ENCODE results near the gene RXRB.

The RXRB gene

GRCh38 chr6:33200219-33201146 lies at the start of gene RXRB, which contains the start of gene SLC39A7:
Gene RXRB, minus strand, starts transcription at chr6:33200665. Its CDS starts 189 bp downstream, at chr6:33200476.
Gene SLC39A7, plus strand, starts transcription at chr6:33200867. Its CDS starts 379 bp downstream, at chr6:33201246.
- H3K9me3 Mint-ChIP-seq, result no peaks in the 10 kb centered on the region
- peaks cover under 1% of the 10 kb centered on the region for H3K27me3 Mint-ChIP-seq (ENCODE audit: low read depth)
- TF ChIP-seq CTCF (IDR thresholded peaks at IDR 0.05; ENCODE audit: unreplicated experiment in 3 of 3), result no peak
- peak within 1 kb of the TSS; percentile 97 to 100 (median 99) for H3K27ac Mint-ChIP-seq
- peaks cover 67% of the 10 kb centered on the region for H3K4me1 Mint-ChIP-seq
- H3K4me3 Mint-ChIP-seq, result peak within 1 kb of the TSS; percentile 99 to 100 (median 100)
- H3K36me3 Mint-ChIP-seq (ENCODE audit: low read depth), result peaks cover 57% of the 10 kb centered on the region

GRCh38 chr6:33249732-33250630 lies 49.5 kb upstream of the RXRB start:
- Mint-ChIP-seq H3K27ac (peak overlapping the region in 2 of 3 experiments; percentile 78 to 92), H3K36me3 (ENCODE audit: low read depth) (peaks cover 25% of the 10 kb centered on the region), H3K9me3 (no peaks in the 10 kb centered on the region), H3K4me3 (peak overlapping the region; percentile 88 to 94 (median 91)), H3K4me1 (peaks cover 24% of the 10 kb centered on the region), H3K27me3 (ENCODE audit: low read depth) (peaks cover 12% of the 10 kb centered on the region)
- no peak for TF ChIP-seq CTCF (IDR thresholded peaks at IDR 0.05; ENCODE audit: unreplicated experiment in 3 of 3)

- peaks cover 25% of the 10 kb centered on the region for H3K36me3 Mint-ChIP-seq (ENCODE audit: low read depth)
- peaks cover 24% of the 10 kb centered on the region for H3K4me1 Mint-ChIP-seq
- no peaks in the 10 kb centered on the region for H3K9me3 Mint-ChIP-seq
- no peak for TF ChIP-seq CTCF (IDR thresholded peaks at IDR 0.05; ENCODE audit: unreplicated experiment in 3 of 3)
- H3K27ac Mint-ChIP-seq, result peak overlapping the region in 2 of 3 experiments; percentile 78 to 92
- H3K4me3 Mint-ChIP-seq, result peak overlapping the region; percentile 88 to 94 (median 91)
- H3K27me3 Mint-ChIP-seq (ENCODE audit: low read depth), result peaks cover 12% of the 10 kb centered on the region
Observed at GRCh38 chr6:33248932-33249731, 48.7 kb upstream of the RXRB start.

- peak in 1 of 3 experiments; percentile 13 for TF ChIP-seq CTCF (IDR thresholded peaks at IDR 0.05; ENCODE audit: unreplicated experiment in 3 of 3)
- peaks cover 17% of the 10 kb centered on the region for H3K27me3 Mint-ChIP-seq (ENCODE audit: low read depth)
- H3K27ac Mint-ChIP-seq, result peak overlapping the region in 2 of 3 experiments; percentile 78 to 92
- no peaks in the 10 kb centered on the region for H3K9me3 Mint-ChIP-seq
- peak overlapping the region; percentile 88 to 94 (median 91) for H3K4me3 Mint-ChIP-seq
- H3K36me3 Mint-ChIP-seq (ENCODE audit: low read depth), result peaks cover 25% of the 10 kb centered on the region
- peaks cover 24% of the 10 kb centered on the region for H3K4me1 Mint-ChIP-seq
Observed at GRCh38 chr6:33248643-33248931, 48.1 kb upstream of the RXRB start.

- H3K27ac Mint-ChIP-seq, result peak overlapping the region in 2 of 3 experiments; percentile 78 to 92
- H3K4me3 Mint-ChIP-seq, result peak overlapping the region; percentile 88 to 94 (median 91)
- H3K4me1 Mint-ChIP-seq, result peaks cover 24% of the 10 kb centered on the region
- peaks cover 25% of the 10 kb centered on the region for H3K36me3 Mint-ChIP-seq (ENCODE audit: low read depth)
- no peaks in the 10 kb centered on the region for H3K9me3 Mint-ChIP-seq
- peaks cover 20% of the 10 kb centered on the region for H3K27me3 Mint-ChIP-seq (ENCODE audit: low read depth)
- TF ChIP-seq CTCF (IDR thresholded peaks at IDR 0.05; ENCODE audit: unreplicated experiment in 3 of 3), result peak; percentile 94 to 99 (median 97)
Observed at GRCh38 chr6:33247977-33248642, 47.6 kb upstream of the RXRB start.

All from nephron (organoid).